Astrocyte (in vitro differentiated cells and primary cell): ENCODE results near the gene ANGEL1. TPM values are rescaled to one million over a fixed set of nuclear protein-coding genes. Genes with fewer than 3 reads are reported as not detected.

Experiments
- DNase-seq: peaks from one replicate; pipeline ENCODE4 v3.0.0-alpha.2; 2010; ENCODE audit warnings: low read depth
- FAIRE-seq: peaks from 2 replicates; lab custom pipeline; 2011; peaks lifted over from hg19 to GRCh38; lab: Jason Lieb, UNC
- H2AFZ ChIP-seq: 2 replicates; pipeline ENCODE4 v1.6.0; 2012; ENCODE audit warnings: low read depth, low read length, inconsistent platforms
- H3K27ac ChIP-seq: 2 replicates; pipeline ENCODE4 v1.5.1; 2011; ENCODE audit warnings: low read depth, low read length, inconsistent platforms
- H3K27me3 ChIP-seq: 2 replicates; pipeline ENCODE4 v1.6.0; 2011; ENCODE audit warnings: low read length, inconsistent platforms; ENCODE audit not compliant: insufficient read depth
- H3K36me3 ChIP-seq: 2 replicates; pipeline ENCODE4 v1.5.1; 2011; ENCODE audit warnings: low read length, inconsistent platforms; ENCODE audit not compliant: insufficient read depth
- H3K4me1 ChIP-seq: 2 replicates; pipeline ENCODE4 v1.5.1; 2011; ENCODE audit warnings: low read length, inconsistent platforms; ENCODE audit not compliant: insufficient read depth
- H3K4me2 ChIP-seq: 2 replicates; pipeline ENCODE4 v1.6.0; 2012; ENCODE audit warnings: low read length, inconsistent platforms
- H3K4me3 ChIP-seq: 2 replicates; pipeline ENCODE4 v1.5.1; 2011; ENCODE audit warnings: low read depth, mild to moderate bottlenecking, low read length, inconsistent platforms; ENCODE audit not compliant: insufficient read depth
- H3K79me2 ChIP-seq: 2 replicates; pipeline ENCODE4 v1.6.0; 2012; ENCODE audit warnings: mild to moderate bottlenecking, low read length, inconsistent platforms; ENCODE audit not compliant: insufficient read depth
- H3K9ac ChIP-seq: 2 replicates; pipeline ENCODE4 v1.6.0; 2012; ENCODE audit warnings: mild to moderate bottlenecking, low read length, inconsistent platforms
- H3K9me3 ChIP-seq: 2 replicates; pipeline ENCODE4 v1.5.1; 2012; ENCODE audit warnings: low read depth, mild to moderate bottlenecking, low read length, inconsistent platforms; ENCODE audit not compliant: insufficient read depth
- H4K20me1 ChIP-seq: 2 replicates; pipeline ENCODE4 v1.6.0; 2012; ENCODE audit warnings: low read length, inconsistent platforms; ENCODE audit not compliant: insufficient read depth
- H3K27ac Mint-ChIP-seq: one replicate; pipeline ENCODE4 v1.8.0; 2021; ENCODE audit warnings: mild to moderate bottlenecking, mixed read lengths; ENCODE audit not compliant: unreplicated experiment
- H3K27me3 Mint-ChIP-seq: one replicate; pipeline ENCODE4 v1.8.0; 2021; ENCODE audit warnings: low read depth, mixed read lengths; ENCODE audit not compliant: unreplicated experiment
- H3K36me3 Mint-ChIP-seq: one replicate; pipeline ENCODE4 v1.8.0; 2021; ENCODE audit warnings: low read depth, mixed read lengths; ENCODE audit not compliant: unreplicated experiment
- H3K4me1 Mint-ChIP-seq: one replicate; pipeline ENCODE4 v1.8.0; 2021; ENCODE audit warnings: low read depth, mixed read lengths; ENCODE audit not compliant: unreplicated experiment
- H3K4me3 Mint-ChIP-seq: one replicate; pipeline ENCODE4 v1.8.0; 2021; ENCODE audit warnings: mild to moderate bottlenecking, moderate library complexity, mixed read lengths; ENCODE audit not compliant: unreplicated experiment
- H3K9me3 Mint-ChIP-seq: one replicate; pipeline ENCODE4 v1.8.0; 2021; ENCODE audit warnings: mild to moderate bottlenecking, mixed read lengths; ENCODE audit not compliant: unreplicated experiment
- CTCF ChIP-seq: IDR thresholded peaks from 2 replicates; pipeline ENCODE4 v1.5.1; 2011; ENCODE audit warnings: low read depth, mild to moderate bottlenecking, inconsistent platforms, low read length, moderate library complexity; ENCODE audit not compliant: insufficient read depth
- EZH2 ChIP-seq: IDR thresholded peaks from 2 replicates; pipeline ENCODE4 v1.6.1; 2012; ENCODE audit warnings: mild to moderate bottlenecking, low read length, inconsistent platforms; ENCODE audit not compliant: insufficient read depth
- total RNA-seq: library from RNA; stranded (reverse); gene quantifications from 2 replicates; pipeline ENCODE4 v1.2.1, GENCODE V29; 2021

Gene ANGEL1
- total RNA-seq, 1 donor from 2014 or later: 12.7 TPM

DNA sequence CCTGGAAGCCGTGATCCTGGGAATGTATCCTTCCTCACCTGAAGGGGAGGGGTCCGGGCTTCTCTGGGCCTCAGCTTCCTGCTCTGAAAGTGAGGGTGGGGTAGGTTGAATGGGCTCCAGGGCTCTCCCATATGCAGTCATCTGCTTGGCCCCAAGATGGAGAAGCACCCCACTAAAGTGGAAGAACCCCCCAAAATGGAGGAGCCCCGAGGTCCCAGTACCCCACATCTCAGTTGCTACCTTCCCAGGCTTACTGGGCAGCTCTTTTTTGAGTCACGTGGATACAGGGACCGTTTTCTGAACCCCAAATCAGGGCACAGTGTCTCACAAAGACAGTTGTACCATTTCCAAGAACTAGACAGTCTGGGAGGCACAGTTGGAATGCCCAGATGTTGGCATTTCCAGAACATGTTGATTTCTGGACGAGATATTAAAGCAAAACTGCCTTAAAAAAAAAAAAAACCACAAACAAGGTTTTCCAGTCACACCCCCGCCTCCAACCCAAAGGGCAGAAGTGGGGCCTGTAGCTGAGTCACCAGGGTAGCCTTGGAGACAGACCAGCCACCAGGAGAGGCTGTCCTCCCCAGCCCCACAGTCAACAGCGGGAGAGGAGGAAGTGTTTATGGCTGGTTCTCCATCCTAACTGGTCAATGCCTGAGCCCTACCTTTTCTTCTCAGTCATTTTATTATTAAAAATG, 39.3 kb downstream of the ANGEL1 start:
- Histone ChIP-seq H3K27ac (peak overlapping the region; percentile 50), H4K20me1 (no peaks in the 10 kb centered on the region), H3K4me3 (peak overlapping the region; percentile 34), H3K27me3 (no peaks in the 10 kb centered on the region), H3K36me3 (no peaks in the 10 kb centered on the region), H3K79me2 (no peaks in the 10 kb centered on the region), H3K4me2 (peak overlapping the region; percentile 79), H2AFZ (peak overlapping the region; percentile 67), H3K4me1 (peaks cover 22% of the 10 kb centered on the region), H3K9ac (peak overlapping the region; percentile 24), H3K9me3 (no peaks in the 10 kb centered on the region)
- no peak overlapping the region for H3K4me3 Mint-ChIP-seq
- FAIRE-seq: peak; percentile 85
- peaks cover 2% of the 10 kb centered on the region for H3K27me3 Mint-ChIP-seq
- H3K27ac Mint-ChIP-seq: peak overlapping the region; percentile 84
- H3K9me3 Mint-ChIP-seq: no peaks in the 10 kb centered on the region
- TF ChIP-seq EZH2: no peak
- DNase-seq: peak; percentile 80
- H3K4me1 Mint-ChIP-seq: peaks cover 25% of the 10 kb centered on the region
- peaks cover 10% of the 10 kb centered on the region for H3K36me3 Mint-ChIP-seq

- FAIRE-seq: no peak
- Mint-ChIP-seq H3K36me3 (peaks cover 10% of the 10 kb centered on the region), H3K4me3 (no peak overlapping the region), H3K27me3 (peaks cover 2% of the 10 kb centered on the region), H3K4me1 (peaks cover 25% of the 10 kb centered on the region), H3K27ac (peak overlapping the region; percentile 84), H3K9me3 (no peaks in the 10 kb centered on the region)
- Histone ChIP-seq H3K27me3 (no peaks in the 10 kb centered on the region), H3K4me3 (no peak overlapping the region), H4K20me1 (no peaks in the 10 kb centered on the region), H3K36me3 (no peaks in the 10 kb centered on the region), H3K79me2 (no peaks in the 10 kb centered on the region), H3K9ac (peak overlapping the region; percentile 24), H3K9me3 (no peaks in the 10 kb centered on the region), H3K4me2 (peak overlapping the region; percentile 79), H3K27ac (peak overlapping the region; percentile 50), H3K4me1 (peaks cover 24% of the 10 kb centered on the region), H2AFZ (peak overlapping the region; percentile 67)
- peak; percentile 68 for DNase-seq
- TF ChIP-seq EZH2 (no peak), CTCF (no peak)
Measured at GRCh38 chr14:76772300-76773187, 40.1 kb downstream of the ANGEL1 start.

DNA sequence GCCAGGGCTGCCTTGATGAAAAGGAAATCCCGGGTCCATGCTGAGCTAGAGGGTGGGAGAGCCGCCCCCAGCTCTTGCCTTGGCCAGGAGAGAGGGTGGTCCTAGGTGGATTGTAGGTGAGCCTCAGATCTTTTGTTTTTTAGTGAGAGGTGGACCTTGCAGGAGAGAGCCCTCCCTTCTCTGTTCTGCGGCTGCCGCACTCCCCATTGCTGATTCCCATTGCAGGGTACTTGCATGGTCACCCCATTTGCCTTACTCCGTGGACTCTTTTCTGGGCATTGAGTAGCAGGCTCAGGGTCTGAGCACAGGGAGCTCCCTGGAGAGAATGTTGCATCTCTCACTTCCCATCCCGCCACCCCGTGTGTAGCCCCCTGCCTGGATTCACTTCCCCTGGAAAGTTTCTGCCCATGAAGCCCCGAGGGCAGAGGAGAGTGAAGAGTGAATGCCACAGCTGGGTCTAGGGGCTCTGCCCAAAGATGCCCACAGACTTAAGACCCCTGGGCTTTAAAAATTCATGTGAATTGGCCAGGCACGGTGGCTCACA, 41.2 kb downstream of the ANGEL1 start:
- TF ChIP-seq CTCF (no peak), EZH2 (no peak)
- Histone ChIP-seq H3K27ac (no peak overlapping the region), H2AFZ (no peak overlapping the region), H3K4me2 (no peak overlapping the region), H3K79me2 (no peaks in the 10 kb centered on the region), H3K4me1 (peaks cover 24% of the 10 kb centered on the region), H3K9me3 (no peaks in the 10 kb centered on the region), H3K4me3 (no peak overlapping the region), H4K20me1 (no peaks in the 10 kb centered on the region), H3K27me3 (no peaks in the 10 kb centered on the region), H3K9ac (no peak overlapping the region), H3K36me3 (no peaks in the 10 kb centered on the region)
- Mint-ChIP-seq H3K4me1 (peaks cover 25% of the 10 kb centered on the region), H3K9me3 (no peaks in the 10 kb centered on the region), H3K36me3 (peaks cover 6% of the 10 kb centered on the region), H3K27ac (no peak overlapping the region), H3K27me3 (peaks cover 2% of the 10 kb centered on the region), H3K4me3 (no peak overlapping the region)
- DNase-seq (no peak), FAIRE-seq (no peak)
